Activated CD8-positive, alpha-beta memory T cell treated with anti-CD3 and anti-CD28 coated beads, Interleukin-2, amount 50 U/mL, for 48 hours (primary cell): ENCODE measurements around the gene NUP214.
"Not testable (repeated sequence)": the region's sequence is repeated elsewhere in the genome, so short reads cannot be mapped to it uniquely, and the experiment has no call there.

Source experiments
- DNase-seq: peaks from one replicate; pipeline ENCODE4 v3.0.0-alpha.2; 2020

The NUP214 gene

GRCh38 chr9:131203431-131204218 lies 78.2 kb downstream of the NUP214 start:
- DNase-seq, result no peak

DNA sequence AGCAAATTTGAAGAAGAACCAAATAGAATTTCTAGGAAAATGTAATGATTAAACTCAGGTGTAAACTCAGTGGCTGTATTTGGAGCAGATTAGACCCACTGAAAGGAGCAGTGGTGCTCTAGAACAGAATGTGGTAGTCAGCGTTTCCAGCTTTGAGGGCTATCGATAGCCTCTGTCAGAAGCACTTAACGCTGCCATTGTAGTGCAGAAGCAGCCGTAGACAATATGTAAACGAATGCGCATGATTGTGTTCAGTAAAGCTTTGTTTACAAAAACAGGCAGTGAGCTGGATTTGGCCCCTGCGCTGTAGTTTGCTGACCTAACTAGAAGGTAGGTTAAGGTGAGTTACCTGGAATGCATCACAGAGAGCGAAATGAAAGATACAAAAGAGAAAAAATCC lies 78.9 kb downstream of the NUP214 start:
- DNase-seq, result no peak

- DNase-seq, result no peak
These were observed 81.1 kb downstream of the NUP214 start for GRCh38 chr9:131206495-131206894.

- DNase-seq, result not testable (repeated sequence)
These were observed 86.5 kb downstream of the NUP214 start for GRCh38 chr9:131211920-131212319.

GRCh38 chr9:131214286-131214856 lies 89.0 kb downstream of the NUP214 start:
- no peak for DNase-seq

DNA sequence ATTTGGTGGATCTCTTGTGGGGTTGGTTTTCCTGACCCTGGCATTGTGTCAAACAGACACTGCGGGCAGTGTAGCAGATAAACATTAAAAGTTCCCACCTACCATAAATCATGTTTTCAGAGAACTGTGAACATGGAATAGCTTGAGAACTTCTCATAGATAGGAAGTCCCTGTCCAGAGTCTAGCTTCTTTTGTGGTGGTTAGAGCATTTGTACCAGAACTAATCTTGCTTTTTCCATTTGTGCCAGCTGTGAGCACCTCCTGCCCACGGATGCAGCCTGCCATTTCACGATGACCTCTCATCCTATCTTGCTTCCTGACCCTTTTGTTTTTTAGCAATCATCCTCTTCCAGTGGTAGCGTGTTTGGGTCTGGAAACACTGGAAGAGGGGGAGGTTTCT lies 89.5 kb downstream of the NUP214 start:
- no peak for DNase-seq

DNA sequence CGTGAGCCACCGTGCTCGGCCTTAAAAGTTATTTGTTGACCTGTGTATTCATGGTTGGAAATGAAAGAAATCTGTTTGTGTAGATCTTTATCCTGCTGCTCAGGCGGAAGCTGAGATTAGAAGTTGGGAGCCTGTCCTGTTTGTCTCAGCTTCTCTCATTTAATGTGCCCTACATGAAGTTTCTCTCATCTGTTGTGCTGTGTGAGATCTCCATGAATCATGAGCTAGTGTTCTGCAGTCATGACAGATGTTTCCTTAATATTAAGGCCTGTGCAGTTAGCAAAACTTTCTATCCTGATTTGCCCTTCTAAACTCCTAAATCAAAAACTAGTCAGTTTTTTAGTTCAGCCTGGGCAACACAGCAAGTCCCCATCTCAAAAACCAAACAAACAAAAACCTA lies 91.4 kb downstream of the NUP214 start:
- DNase-seq, result no peak

- no peak for DNase-seq
These were observed 92.1 kb downstream of the NUP214 start for GRCh38 chr9:131217331-131218031.

DNA sequence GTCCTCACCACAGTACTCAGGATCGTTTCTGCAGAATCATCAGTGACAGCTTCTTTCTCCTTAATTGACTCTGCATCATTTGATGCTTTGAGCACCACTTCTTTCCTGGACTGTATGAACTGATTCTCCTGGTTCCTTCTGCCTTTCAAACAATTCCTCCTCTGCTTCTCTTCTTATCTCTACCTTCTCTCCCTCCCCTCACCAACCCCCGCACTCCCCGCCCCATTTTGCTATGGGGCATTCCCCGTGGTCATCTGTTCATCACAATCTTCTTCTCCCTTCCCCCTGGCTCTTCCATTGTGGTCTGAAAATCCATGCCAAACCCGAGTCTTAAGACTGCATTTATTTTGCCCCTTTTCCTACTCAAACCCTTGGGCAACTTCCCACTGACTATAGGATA lies 93.0 kb downstream of the NUP214 start:
- DNase-seq, result no peak

DNA sequence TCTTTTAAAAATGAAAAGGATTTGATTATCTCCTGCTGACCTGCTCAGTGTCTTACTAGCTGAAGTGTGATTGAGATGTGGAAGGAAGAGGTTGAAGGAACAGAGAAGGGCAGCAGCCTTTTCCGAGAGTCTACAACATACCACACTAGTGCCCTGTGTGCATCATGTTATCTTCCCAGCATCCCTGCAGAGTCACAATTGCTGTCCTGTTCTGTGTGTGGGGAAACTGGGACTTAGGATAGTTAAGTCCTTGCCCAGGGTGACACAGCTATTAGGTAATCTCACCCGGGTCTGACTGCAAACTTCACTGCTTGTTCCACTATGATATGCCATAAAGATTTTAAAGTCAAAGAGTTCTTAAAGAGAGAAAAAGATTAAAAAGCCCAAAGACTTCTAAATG lies 95.1 kb downstream of the NUP214 start:
- DNase-seq, result no peak

DNA sequence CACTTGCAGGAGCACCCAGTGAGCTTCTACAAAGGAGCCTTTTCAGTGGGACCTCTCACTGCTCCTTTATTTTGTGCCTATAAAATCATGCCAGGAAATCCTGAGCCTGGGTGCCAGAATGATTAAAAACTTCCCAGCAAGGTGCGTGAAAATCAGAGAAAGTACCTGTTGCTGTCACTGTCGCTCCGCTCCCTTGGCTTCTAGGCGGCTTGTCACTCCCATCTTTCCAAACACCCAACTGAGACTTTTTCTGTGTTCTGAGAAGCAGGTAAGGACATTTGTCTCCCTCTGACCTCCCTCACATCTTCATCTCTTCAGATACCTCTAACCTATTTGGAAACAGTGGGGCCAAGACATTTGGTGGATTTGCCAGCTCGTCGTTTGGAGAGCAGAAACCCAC lies 97.1 kb downstream of the NUP214 start:
- DNase-seq, result no peak

DNA sequence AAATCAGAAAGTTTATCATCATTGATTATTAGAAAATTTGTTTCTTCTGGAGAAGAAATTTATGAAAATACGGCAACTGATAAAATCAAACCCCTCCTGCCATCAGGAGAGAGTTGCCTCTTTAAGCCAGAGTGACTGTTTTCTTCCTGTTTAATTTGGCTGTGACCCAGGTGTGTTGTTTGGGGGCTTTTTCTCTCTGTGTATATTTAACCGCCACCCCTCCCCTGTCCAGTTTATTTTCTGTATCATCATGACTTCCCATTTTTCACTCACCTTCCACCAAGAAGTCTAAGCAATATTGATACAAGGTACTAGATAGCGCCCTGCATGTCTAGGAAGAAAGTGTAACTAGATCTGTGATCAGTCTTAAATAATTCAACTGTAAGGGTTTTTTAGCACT lies 100.8 kb downstream of the NUP214 start:
- no peak for DNase-seq

DNA sequence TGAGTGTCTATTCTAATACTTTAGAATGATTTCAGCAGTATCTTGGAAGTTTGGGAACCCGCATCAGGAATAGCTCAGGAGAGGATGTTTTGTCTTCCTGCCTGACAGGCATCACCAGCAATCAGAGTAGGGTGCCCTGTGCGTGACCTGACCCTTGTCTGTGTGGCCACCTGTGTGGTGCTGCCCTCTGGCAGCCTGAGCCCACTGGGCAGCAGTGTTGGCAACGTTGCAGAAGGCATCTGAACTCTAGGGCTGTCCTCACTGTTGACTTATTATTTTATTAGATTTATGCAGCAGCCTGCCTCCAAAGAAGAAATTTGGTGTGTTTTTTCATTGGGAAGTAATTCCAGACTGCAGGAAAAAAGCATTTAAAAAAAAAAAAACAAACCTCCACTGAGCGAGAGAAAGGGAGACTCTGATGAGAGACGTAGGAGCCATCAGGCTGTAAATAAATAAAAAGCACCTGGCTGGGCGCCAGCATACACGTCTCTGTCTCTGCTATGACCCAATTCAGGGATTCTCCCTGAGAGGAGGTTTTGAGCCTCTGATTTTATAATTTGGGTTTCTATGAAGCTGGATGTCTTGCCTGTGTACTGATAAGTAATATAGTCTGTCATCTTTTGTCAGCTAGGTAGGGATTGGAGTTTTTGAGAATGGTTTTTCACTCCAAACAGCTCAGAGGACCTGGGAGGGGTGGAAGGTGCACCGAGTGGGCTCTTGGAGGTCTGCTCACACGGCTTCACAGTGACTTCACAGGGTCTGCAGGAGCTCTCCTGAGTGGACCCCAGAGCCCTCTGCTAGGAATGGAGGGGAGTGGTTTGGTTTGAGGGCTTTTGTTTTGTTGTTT lies 101.9 kb downstream of the NUP214 start:
- DNase-seq, result no peak

- no peak for DNase-seq
These were observed 102.6 kb downstream of the NUP214 start for GRCh38 chr9:131227959-131228460.

GRCh38 chr9:131228988-131229387 lies 103.6 kb downstream of the NUP214 start:
- no peak for DNase-seq

DNA sequence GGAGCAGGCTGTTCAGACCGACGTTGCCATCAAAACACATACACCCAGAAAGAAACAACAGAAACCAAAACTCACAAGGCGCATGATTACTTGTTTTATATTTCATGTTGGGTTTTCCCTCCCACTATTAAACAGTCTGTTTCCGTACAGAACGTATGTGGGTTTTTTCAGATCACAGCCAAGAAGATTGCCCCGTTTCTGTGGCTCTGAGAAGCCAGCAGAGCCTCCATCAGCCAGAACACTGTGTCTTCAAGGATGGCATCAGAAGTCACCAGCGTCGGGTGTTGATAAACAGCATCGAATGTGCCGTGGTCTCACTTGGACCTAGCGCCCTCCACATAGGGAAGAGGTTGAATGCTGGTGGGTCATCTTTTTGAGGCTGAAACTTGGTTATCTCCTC lies 108.2 kb downstream of the NUP214 start:
- no peak for DNase-seq

- no peak for DNase-seq
These were observed 108.6 kb downstream of the NUP214 start for GRCh38 chr9:131233995-131234394.

DNA sequence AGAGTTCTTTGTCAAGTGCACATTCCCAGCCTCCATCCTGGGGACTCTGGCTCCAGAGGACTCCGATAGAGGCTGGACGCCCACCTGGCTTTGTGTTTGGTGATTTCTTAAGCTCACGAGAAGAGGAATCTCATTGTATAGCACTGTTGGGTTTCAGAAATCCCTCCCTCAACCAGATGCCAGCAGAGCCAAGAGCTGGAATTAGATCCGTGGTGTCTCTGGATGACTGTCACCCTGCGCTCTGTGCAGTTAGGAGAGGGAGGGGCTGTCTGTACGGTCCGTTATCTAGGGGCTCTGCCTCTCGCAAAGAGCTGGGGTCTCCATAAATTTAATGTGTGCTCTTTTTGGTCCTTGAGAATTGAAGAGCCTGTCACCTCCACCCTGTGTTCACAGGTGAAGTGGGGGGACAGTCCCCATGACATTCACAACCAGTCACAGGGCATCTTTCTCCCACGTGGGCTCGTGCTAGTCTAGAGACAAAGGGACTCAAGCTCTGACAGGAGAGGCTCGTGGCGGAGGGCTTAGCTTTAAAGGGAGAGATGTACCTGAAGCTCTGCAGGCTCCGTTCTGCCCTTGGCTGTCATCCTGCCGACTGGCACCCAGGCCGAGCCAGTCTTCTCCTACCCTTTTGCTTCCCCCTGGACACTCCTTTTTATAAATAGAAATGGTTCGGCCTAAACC lies 109.6 kb downstream of the NUP214 start:
- no peak for DNase-seq

DNA sequence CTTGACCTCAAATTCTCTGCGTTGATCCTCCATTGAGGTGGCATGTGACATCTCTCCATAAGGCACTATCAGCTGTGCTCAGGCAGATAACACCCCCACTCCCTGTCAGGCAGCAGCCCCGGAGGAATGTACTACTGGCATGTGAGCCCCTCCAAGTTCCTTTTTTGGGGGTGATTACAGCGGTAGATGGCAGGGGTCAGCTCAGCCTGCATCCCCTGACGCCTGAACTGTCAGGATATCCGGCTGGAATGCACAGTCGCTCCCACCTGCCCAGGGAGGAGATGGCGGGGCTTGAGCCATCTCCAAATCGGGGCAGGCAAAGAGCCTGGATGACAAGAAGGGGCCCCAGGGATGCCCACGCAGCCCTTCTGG lies 110.1 kb downstream of the NUP214 start:
- DNase-seq, result no peak

- DNase-seq, result no peak
These were observed 110.8 kb downstream of the NUP214 start for GRCh38 chr9:131236161-131236560.

DNA sequence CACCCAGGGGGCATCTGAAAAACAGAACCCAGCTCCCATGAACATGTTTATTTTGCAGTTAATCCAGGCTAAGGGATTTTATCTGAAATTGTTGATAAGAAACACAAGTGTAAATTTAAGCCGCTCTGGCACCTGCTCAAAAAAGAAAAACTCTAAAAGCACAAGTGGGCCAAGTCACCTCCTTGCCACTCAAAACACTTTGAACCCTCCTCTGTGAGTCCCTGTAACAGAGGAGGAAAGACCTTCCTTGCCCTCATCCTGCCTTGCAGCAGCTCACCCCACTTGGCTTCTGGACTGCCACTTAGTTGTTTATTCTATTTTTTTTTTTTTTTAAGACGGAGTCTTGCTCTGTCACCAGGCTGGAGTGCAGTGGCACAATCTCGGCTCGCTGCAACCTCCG lies 111.4 kb downstream of the NUP214 start:
- DNase-seq, result no peak

GRCh38 chr9:131237291-131237690 lies 111.9 kb downstream of the NUP214 start:
- no peak for DNase-seq
